ENCODE measurements around the gene DNAJC18.

GRCh38 chr5:139451878-139452660 lies 12.7 kb upstream of the DNAJC18 start:
- TF ChIP-seq POLR2A (IDR thresholded peaks at IDR 0.05; ENCODE audit: low read depth) (no peak), EP300 (IDR thresholded peaks at IDR 0.05) (no peak)
- TF ChIP-seq, protein P1, sequence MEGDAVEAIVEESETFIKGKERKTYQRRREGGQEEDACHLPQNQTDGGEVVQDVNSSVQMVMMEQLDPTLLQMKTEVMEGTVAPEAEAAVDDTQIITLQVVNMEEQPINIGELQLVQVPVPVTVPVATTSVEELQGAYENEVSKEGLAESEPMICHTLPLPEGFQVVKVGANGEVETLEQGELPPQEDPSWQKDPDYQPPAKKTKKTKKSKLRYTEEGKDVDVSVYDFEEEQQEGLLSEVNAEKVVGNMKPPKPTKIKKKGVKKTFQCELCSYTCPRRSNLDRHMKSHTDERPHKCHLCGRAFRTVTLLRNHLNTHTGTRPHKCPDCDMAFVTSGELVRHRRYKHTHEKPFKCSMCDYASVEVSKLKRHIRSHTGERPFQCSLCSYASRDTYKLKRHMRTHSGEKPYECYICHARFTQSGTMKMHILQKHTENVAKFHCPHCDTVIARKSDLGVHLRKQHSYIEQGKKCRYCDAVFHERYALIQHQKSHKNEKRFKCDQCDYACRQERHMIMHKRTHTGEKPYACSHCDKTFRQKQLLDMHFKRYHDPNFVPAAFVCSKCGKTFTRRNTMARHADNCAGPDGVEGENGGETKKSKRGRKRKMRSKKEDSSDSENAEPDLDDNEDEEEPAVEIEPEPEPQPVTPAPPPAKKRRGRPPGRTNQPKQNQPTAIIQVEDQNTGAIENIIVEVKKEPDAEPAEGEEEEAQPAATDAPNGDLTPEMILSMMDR (IDR thresholded peaks at IDR 0.05), result no peak

Data from esophagus muscularis mucosa (tissue), 4 donors.